ENCODE results near the gene ANKMY2.
"Not testable (repeated sequence)": the region's sequence is repeated elsewhere in the genome, so short reads cannot be mapped to it uniquely, and the experiment has no call there.

The ANKMY2 gene

DNA sequence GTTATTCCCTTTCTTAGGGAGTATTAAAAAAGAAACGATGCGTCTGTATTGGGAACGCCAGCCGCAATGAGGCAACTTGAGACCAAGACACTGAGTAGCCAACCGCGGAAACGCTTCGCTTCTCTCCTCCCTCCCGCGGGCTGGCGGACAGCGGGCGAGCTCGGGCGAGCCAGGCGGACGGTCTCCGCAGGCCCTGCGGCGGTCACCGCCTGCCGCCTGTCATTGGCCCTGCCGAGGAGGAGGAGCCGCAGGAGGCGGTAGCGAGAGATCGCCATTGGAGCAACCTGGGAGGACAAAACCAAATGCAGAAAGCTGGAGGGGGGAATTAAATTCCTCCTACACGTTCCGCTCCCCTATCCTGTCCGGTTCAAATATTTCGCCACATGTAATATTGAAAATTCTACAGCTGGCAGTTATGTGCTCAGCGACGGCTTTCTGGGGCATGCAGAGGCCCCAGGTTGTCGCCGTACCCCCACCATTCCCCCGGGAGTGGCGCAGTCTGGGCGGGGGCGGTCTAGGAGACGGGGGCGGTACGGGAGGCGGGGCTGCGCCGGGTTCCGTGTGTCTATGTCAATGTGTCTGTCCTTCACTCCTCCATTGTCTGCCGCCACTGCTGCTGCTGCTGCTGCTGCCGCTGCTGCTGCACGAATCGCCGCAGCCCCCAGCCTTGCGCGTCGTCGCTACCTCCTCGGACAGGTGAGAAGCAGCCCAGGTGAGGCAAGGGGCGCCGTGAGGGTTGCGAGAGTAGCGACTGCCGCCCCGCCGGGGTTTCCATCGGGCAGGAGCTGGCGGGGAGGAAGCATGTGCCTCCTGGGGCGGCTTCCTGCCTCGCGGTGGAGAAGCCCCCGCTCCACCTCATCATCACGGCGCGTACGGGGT is at the start of gene ANKMY2, which contains the start of gene BZW2:
ANKMY2 (minus strand) TSS at position 162 of the 879 bp plus-strand sequence. CDS start 181 bp downstream, outside the sequence.
BZW2 (plus strand) TSS at position 589 of the 879 bp plus-strand sequence. CDS start 19,263 bp downstream, outside the sequence.
- Histone ChIP-seq H3K4me1 (ENCODE audit: control insufficient read depth, insufficient read depth, low read length) (peaks cover 5% of the 10 kb centered on the region), H3K9ac (ENCODE audit: low read length in 2 of 2) (peak within 1 kb of the TSS; percentile 79 to 88), H3K27me3 (ENCODE audit: control insufficient read depth in 1 of 2, insufficient read depth in 2 of 2, low read length in 2 of 2) (no peaks in the 10 kb centered on the region)

DNA sequence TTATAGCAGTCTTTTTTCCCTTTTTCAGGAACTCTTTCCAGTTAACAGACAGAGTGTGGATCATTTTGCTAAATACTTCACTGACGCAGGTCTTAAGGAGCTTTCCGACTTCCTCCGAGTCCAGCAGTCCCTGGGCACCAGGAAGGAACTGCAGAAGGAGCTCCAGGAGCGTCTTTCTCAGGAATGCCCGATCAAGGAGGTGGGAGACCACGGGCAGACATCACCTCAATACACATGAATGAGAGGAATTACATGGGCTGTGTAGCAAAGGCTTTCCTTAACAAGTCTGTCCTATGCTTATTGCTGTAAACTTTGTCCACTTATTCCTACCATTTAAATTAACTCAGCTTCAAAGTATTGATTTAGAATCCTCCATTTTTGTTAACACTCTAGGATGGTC is 49.3 kb upstream of the ANKMY2 start:
- no peak overlapping the region for H3K4me3 ChIP-seq (ENCODE audit: low read length in 2 of 2)
- H3K4me1 ChIP-seq (ENCODE audit: control insufficient read depth, insufficient read depth, low read length) = no peaks in the 10 kb centered on the region
- peaks cover 18 to 36% of the 10 kb centered on the region in 2 donors for H3K36me3 ChIP-seq (ENCODE audit: control insufficient read depth in 2 of 2, insufficient read depth in 2 of 2, low read length in 2 of 2)
- H3K9me3 ChIP-seq (ENCODE audit: control insufficient read depth in 2 of 2, low read length in 2 of 2) = no peaks in the 10 kb centered on the region
- no peak overlapping the region for H3K27ac ChIP-seq (ENCODE audit: low read length)
- H3K27me3 ChIP-seq (ENCODE audit: control insufficient read depth in 1 of 2, insufficient read depth in 2 of 2, low read length in 2 of 2) = no peaks in the 10 kb centered on the region
- H3K9ac ChIP-seq (ENCODE audit: low read length in 2 of 2) = no peak overlapping the region

More for the DNA sequence above, at the start of gene ANKMY2, which contains the start of gene BZW2:
- H3K9me3 ChIP-seq (ENCODE audit: control insufficient read depth in 2 of 2, low read length in 2 of 2) = no peaks in the 10 kb centered on the region
- H3K4me3 ChIP-seq (ENCODE audit: low read length in 2 of 2) = peak within 1 kb of the TSS; percentile 89 to 95
- H3K36me3 ChIP-seq (ENCODE audit: control insufficient read depth in 2 of 2, insufficient read depth in 2 of 2, low read length in 2 of 2) = no peaks in the 10 kb centered on the region
- H3K27ac ChIP-seq (ENCODE audit: low read length) = peak within 1 kb of the TSS; percentile 90

- Histone ChIP-seq H3K4me1 (ENCODE audit: control insufficient read depth, insufficient read depth, low read length) (no peaks in the 10 kb centered on the region), H3K36me3 (ENCODE audit: control insufficient read depth in 2 of 2, insufficient read depth in 2 of 2, low read length in 2 of 2) (peaks cover 17 to 29% of the 10 kb centered on the region in 2 donors), H3K9me3 (ENCODE audit: control insufficient read depth in 2 of 2, low read length in 2 of 2) (no peaks in the 10 kb centered on the region), H3K9ac (ENCODE audit: low read length in 2 of 2) (no peak overlapping the region), H3K27me3 (ENCODE audit: control insufficient read depth in 1 of 2, insufficient read depth in 2 of 2, low read length in 2 of 2) (no peaks in the 10 kb centered on the region), H3K4me3 (ENCODE audit: low read length in 2 of 2) (no peak overlapping the region), H3K27ac (ENCODE audit: low read length) (no peak overlapping the region)
Observed at GRCh38 chr7:16693601-16694318, 48.2 kb upstream of the ANKMY2 start.

- no peaks in the 10 kb centered on the region for H3K4me1 ChIP-seq (ENCODE audit: control insufficient read depth, insufficient read depth, low read length)
- H3K36me3 ChIP-seq (ENCODE audit: control insufficient read depth in 2 of 2, insufficient read depth in 2 of 2, low read length in 2 of 2) = peaks cover 9 to 11% of the 10 kb centered on the region in 2 donors
- H3K9me3 ChIP-seq (ENCODE audit: control insufficient read depth in 2 of 2, low read length in 2 of 2) = no peaks in the 10 kb centered on the region
- no peak overlapping the region for H3K27ac ChIP-seq (ENCODE audit: low read length)
- no peak overlapping the region for H3K4me3 ChIP-seq (ENCODE audit: low read length in 2 of 2)
- H3K27me3 ChIP-seq (ENCODE audit: control insufficient read depth in 1 of 2, insufficient read depth in 2 of 2, low read length in 2 of 2) = no peaks in the 10 kb centered on the region
- H3K9ac ChIP-seq (ENCODE audit: low read length in 2 of 2) = no peak overlapping the region
Observed at GRCh38 chr7:16691241-16691640, 45.7 kb upstream of the ANKMY2 start.

GRCh38 chr7:16688249-16688648 is 42.7 kb upstream of the ANKMY2 start:
- Histone ChIP-seq H3K4me3 (ENCODE audit: low read length in 2 of 2) (no peak overlapping the region), H3K4me1 (ENCODE audit: control insufficient read depth, insufficient read depth, low read length) (no peaks in the 10 kb centered on the region), H3K9ac (ENCODE audit: low read length in 2 of 2) (no peak overlapping the region), H3K9me3 (ENCODE audit: control insufficient read depth in 2 of 2, low read length in 2 of 2) (no peaks in the 10 kb centered on the region), H3K27ac (ENCODE audit: low read length) (no peak overlapping the region), H3K36me3 (ENCODE audit: control insufficient read depth in 2 of 2, insufficient read depth in 2 of 2, low read length in 2 of 2) (peaks cover 7 to 11% of the 10 kb centered on the region in 2 donors), H3K27me3 (ENCODE audit: control insufficient read depth in 1 of 2, insufficient read depth in 2 of 2, low read length in 2 of 2) (no peaks in the 10 kb centered on the region)

DNA sequence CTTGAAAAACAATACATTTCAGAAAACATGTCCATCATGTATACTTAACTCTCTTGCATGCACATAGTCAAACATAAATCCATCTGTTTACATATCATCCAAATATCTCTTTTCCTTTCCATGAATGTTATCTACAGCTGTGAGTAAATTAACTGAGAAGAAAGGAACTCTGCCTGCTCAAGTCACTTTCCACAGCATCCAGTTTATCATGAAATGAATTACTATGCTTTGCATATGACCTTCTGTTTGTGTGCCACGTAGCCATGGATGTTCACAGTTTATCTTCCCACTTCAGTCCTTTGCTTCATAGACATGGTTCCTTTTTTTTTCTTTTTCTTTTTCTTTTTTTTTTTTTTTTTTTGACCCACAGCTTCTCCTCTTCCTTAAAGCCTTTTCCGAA is 40.0 kb upstream of the ANKMY2 start:
- Histone ChIP-seq H3K36me3 (ENCODE audit: control insufficient read depth in 2 of 2, insufficient read depth in 2 of 2, low read length in 2 of 2) (peaks cover 9 to 15% of the 10 kb centered on the region in 2 donors), H3K4me3 (ENCODE audit: low read length in 2 of 2) (no peak overlapping the region), H3K9me3 (ENCODE audit: control insufficient read depth in 2 of 2, low read length in 2 of 2) (no peaks in the 10 kb centered on the region), H3K27me3 (ENCODE audit: control insufficient read depth in 1 of 2, insufficient read depth in 2 of 2, low read length in 2 of 2) (no peaks in the 10 kb centered on the region), H3K27ac (ENCODE audit: low read length) (no peak overlapping the region), H3K4me1 (ENCODE audit: control insufficient read depth, insufficient read depth, low read length) (no peaks in the 10 kb centered on the region), H3K9ac (ENCODE audit: low read length in 2 of 2) (no peak overlapping the region)

DNA sequence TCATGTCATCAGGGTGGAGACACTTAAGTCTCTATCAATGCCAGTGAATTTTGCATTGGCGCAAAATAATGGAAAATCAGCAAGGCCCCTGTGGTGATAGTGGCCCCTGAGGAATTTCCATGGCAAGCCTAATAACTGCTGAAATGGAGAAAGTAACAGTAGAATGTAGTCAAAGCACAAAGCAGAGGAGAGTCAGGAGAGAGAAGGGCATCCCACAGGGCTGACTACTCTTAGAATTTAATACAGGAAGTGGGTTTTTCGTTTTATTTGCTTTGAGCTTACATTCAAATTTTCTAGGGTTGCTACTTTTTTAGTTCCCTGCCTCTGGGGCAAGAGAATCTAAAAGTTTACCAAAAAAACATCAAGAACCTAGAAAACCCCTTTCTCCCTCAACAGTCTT is 39.4 kb upstream of the ANKMY2 start:
- Histone ChIP-seq H3K9me3 (ENCODE audit: control insufficient read depth in 2 of 2, low read length in 2 of 2) (no peaks in the 10 kb centered on the region), H3K36me3 (ENCODE audit: control insufficient read depth in 2 of 2, insufficient read depth in 2 of 2, low read length in 2 of 2) (peaks cover 9 to 15% of the 10 kb centered on the region in 2 donors)

GRCh38 chr7:16678645-16679566 is 33.4 kb upstream of the ANKMY2 start:
- H3K36me3 ChIP-seq (ENCODE audit: control insufficient read depth in 2 of 2, insufficient read depth in 2 of 2, low read length in 2 of 2) = peaks cover 11 to 17% of the 10 kb centered on the region in 2 donors
- not testable (repeated sequence) for H3K9ac ChIP-seq (ENCODE audit: low read length in 2 of 2); H3K27me3 ChIP-seq (ENCODE audit: control insufficient read depth in 1 of 2, insufficient read depth in 2 of 2, low read length in 2 of 2); H3K27ac ChIP-seq (ENCODE audit: low read length); H3K4me3 ChIP-seq (ENCODE audit: low read length in 2 of 2); H3K9me3 ChIP-seq (ENCODE audit: control insufficient read depth in 2 of 2, low read length in 2 of 2); H3K4me1 ChIP-seq (ENCODE audit: control insufficient read depth, insufficient read depth, low read length)

More for the DNA sequence above, 39.4 kb upstream of the ANKMY2 start:
- H3K27me3 ChIP-seq (ENCODE audit: control insufficient read depth in 1 of 2, insufficient read depth in 2 of 2, low read length in 2 of 2) = no peaks in the 10 kb centered on the region
- no peak overlapping the region for H3K9ac ChIP-seq (ENCODE audit: low read length in 2 of 2)
- H3K27ac ChIP-seq (ENCODE audit: low read length) = no peak overlapping the region
- H3K4me3 ChIP-seq (ENCODE audit: low read length in 2 of 2) = no peak overlapping the region
- H3K4me1 ChIP-seq (ENCODE audit: control insufficient read depth, insufficient read depth, low read length) = no peaks in the 10 kb centered on the region

- Histone ChIP-seq H3K36me3 (ENCODE audit: control insufficient read depth in 2 of 2, insufficient read depth in 2 of 2, low read length in 2 of 2) (peaks cover 8 to 17% of the 10 kb centered on the region in 2 donors), H3K9ac (ENCODE audit: low read length in 2 of 2) (no peak overlapping the region), H3K27ac (ENCODE audit: low read length) (no peak overlapping the region), H3K27me3 (ENCODE audit: control insufficient read depth in 1 of 2, insufficient read depth in 2 of 2, low read length in 2 of 2) (no peaks in the 10 kb centered on the region), H3K4me3 (ENCODE audit: low read length in 2 of 2) (no peak overlapping the region), H3K4me1 (ENCODE audit: control insufficient read depth, insufficient read depth, low read length) (no peaks in the 10 kb centered on the region), H3K9me3 (ENCODE audit: control insufficient read depth in 2 of 2, low read length in 2 of 2) (no peaks in the 10 kb centered on the region)
Observed at GRCh38 chr7:16677978-16678494, 32.5 kb upstream of the ANKMY2 start.

DNA sequence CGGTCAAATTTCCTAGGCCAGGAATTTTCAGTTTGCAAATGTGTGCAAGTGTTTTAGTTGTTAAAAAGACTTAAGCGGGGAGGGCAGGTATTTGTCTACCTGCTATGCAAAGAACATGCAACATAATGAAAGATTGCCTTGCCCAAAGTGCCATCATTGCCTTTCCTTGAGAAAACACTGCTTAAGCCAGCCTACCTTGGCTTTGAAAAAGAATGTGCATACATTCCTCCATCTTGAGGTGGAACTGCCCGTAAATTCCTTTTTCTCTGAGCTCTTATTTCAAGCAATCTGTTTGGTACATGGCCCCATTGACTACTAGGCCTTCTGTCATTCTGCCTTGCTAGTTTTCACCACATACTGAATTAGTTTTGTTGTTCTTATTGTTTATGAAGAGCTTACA is 29.7 kb upstream of the ANKMY2 start:
- Histone ChIP-seq H3K36me3 (ENCODE audit: control insufficient read depth in 2 of 2, insufficient read depth in 2 of 2, low read length in 2 of 2) (peaks cover 5 to 6% of the 10 kb centered on the region in 2 donors), H3K27me3 (ENCODE audit: control insufficient read depth in 1 of 2, insufficient read depth in 2 of 2, low read length in 2 of 2) (no peaks in the 10 kb centered on the region), H3K4me3 (ENCODE audit: low read length in 2 of 2) (no peak overlapping the region), H3K9ac (ENCODE audit: low read length in 2 of 2) (no peak overlapping the region), H3K27ac (ENCODE audit: low read length) (no peak overlapping the region), H3K9me3 (ENCODE audit: control insufficient read depth in 2 of 2, low read length in 2 of 2) (no peaks in the 10 kb centered on the region), H3K4me1 (ENCODE audit: control insufficient read depth, insufficient read depth, low read length) (no peaks in the 10 kb centered on the region)

All from stomach smooth muscle (tissue), 2 donors.